Germinal center (tissue), 1 donor: ENCODE results near the gene SHC1.
A peak's percentile ranks its signal among the peaks of the same experiment; 100 is the strongest.

ENCODE experiments used
- DNase-seq: peaks from one replicate; pipeline ENCODE4 v3.0.0; 2012; ENCODE audit warnings: mixed read lengths, low spot score

SHC1 gene

DNA sequence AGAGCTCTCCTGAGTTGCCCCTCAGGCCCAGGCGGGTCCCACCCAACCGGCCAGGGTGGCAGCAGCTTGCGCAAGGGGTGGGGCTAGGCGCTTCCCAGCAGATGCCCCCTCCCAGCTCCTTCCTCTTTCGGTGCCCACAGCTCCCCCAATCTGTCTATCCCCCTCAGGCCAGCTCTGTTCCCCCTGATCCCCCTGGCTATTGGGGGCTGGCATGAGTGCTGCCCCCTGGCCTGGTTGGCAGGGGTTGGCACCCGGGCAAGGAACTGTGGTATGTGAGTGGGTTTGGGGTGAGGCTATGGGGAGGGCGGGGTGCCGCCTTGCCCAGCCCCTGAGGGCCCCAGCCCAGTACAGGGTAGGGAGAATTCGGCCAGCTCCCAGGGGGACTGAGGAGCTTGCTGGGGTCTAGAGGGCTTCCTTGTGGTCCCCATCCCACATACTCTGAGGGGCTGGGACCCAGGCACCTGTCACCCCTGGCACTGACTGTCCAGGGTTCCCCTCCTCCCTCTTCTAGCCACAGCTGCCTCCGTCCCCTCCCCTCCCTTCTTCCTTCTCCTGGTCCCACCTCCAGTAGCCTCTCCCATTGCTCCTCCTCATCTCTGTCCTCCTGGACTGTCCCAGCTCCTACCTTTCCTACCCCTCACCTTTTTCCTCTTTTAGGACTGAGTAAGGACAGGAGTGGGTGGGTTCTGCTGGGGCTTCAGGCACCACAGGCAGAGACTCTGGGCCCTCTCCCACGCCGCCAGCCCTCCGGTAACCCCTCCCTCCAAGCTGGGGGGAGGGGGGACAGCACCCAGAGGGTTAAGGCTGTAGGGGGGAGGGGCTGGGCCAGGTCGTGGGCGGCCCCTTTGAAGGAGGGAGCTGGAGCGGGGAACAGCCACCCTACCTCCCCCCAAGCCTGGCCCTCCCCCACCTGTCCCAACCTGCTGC is 37.7 kb upstream of the SHC1 start:
- no peak for DNase-seq

DNA sequence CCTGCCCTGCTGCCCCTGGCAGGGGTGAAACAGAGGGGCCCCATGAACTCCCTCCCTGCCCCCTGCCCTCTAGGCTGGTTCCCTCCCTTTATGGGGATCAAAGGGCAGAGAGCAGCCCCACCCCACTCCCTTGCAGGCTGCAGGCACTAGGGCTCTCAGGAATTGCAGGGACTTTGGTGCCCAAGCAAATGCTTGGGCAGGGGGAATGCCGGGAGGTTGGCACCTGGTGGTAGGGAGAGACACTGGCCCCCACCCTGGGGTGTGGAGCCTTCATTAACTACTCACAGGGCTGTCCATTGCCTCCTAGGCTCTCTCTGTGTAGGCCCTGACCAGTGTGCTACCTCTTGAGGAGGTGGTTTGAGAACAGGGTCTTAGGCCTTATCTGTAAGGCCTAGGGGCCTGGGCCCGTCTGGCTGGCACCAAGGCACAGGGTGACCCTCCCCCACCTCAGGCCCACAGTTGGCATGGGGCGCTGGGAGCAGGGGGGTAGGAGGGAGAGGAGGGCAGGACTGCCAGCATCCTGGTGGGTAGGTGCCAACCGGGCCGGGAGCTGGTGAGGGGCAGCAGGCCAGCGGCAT is 36.8 kb upstream of the SHC1 start:
- no peak for DNase-seq

GRCh38 chr1:155006601-155007101 is 36.1 kb upstream of the SHC1 start:
- DNase-seq: peak; percentile 49

DNA sequence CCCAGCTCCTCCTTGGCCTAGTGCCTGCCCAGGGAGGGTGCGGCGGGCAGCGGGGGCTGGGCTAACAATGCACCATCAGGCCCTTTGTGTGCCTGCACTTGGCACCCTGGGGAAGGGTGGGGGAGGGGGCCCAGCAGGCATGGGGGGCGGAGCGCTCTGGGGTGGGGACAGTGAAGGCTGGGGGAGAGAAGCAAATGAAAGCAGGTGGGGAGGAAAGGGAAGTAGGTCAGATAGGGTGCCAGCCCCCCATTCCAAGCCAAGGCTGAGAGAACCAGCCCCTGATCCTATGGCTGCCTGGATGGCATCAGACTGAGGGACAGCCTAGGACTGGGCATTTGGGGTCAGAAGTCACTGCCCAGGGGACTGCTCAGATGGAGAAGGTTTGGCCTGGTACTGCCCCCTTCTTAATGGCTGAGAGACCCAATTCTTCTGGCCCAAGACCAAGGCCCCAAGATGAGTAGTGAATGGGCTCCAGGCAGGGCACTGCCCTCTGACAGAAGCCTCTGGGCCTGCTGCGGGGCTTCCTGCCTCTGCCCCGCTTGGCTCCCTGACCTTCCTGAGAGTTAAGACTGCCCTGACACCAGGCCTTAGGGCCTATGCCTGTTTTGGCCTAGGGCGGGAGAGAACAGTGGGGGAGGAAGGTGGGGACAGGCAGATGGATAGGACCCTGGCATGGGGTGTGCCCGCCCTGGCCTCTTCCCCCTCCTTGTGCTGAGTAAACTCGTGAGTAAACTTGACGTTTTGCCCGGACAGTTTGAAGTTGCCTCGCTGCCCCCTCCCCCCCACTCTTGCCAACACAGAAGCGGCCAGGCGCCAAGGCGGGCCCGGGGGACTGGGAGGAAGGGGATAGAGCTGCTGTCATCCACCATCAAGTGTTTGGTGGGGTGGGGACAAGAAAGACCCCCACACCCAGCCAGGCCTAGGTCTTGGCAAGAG is 34.8 kb upstream of the SHC1 start:
- DNase-seq: peak; percentile 73

DNA sequence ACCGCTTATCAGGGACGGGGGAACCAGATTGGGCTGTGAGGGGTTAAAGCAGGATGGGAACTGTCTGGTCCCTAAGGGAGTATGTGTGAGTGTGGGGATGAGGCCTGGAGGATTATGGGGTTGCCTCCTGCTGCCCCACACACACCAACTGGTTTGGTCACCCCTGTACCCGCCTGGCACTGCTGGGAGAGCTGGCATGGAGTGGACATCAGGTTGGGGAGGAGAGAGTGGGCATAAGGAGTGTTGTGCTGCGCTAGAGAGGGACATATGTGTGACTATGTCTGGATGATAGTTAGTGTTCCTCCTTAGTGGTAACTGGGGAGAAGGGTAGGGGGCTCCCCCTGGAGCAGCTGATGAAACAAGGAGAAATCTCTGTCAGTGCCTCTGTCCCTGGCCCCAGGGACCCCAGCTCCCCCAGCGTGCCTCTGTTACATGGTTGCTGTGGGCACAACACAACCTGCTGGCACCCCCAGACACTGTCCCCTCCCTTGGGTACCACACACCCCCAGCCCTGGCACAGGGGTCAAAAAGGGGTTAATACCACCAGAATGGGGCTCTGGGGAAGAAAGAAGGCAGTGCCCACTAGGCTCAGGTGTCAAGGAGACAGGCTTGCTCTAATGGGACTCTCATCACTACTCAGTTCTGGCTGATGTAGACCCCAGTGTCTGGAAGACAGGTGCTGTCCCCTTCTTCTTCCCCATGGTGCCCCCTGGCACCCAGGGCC is 34.0 kb upstream of the SHC1 start:
- no peak for DNase-seq

- DNase-seq: no peak
Measured at GRCh38 chr1:155003766-155004351, 33.3 kb upstream of the SHC1 start.

DNA sequence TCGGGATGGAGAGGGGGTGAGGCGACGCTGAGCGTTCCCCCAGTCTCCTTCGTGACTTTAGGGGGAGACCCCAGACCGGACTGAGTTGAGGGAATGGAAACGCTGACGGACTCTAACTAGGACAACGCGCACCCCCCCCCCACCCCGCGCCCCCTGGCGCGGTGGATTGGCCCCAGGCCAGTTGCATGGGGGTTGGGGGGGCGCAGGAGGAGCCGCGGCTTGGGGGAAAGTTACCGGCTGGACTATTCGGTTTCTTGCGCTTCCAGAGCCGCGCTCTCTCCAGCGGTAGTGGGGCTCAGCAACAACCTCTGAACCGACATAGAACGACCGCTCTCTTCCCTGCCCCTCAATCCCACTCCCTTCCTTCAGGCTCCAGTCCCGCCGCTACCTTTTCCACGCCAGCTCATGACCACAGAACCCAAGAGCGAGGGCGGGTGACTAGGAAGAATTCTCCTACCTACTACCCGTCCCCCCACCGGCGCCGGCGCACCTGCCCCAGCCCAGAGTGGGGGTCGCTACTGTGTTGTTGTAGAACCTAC is 32.7 kb upstream of the SHC1 start:
- no peak for DNase-seq

DNA sequence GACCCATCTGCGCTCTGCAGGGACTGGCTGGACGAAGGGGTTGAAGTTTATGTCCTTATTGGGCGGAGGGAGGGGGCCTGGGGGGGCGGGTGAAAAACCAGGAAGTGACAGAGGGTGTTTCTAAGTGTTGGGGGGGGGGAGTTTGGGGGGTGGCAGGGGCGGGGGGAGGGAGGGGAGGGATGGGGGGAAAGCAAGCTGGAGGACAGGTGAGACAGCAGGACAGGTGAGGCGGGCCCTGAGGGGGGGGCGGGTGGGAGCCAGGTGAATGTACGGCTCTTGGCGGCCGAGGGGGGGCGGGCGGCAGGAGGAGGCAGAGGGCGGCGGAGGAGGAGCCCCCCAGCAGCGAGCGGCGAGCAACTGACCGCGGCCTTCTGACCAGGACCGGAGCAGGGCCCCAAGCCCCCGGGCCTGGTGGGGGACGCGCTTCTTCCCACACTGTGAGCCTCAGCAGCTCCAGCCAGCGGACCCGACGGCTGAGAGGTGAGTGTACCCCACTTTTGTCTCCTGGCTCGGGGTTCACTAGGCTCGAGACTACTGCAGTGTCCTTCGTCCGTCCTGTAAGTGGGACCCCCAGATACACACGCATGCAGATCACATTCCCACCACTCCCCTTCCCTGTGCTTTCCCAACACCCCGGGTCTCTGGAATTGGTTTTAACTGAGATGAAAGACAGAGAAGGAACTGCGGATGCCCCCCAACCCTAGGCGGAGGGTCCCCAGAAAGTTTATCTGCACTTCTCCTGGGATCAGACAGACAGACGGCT is 32.1 kb upstream of the SHC1 start, which contains the start of gene ZBTB7B:
TSS of gene ZBTB7B (plus strand) at position 339 of the 763 bp plus-strand sequence. CDS start 11,859 bp downstream, outside the sequence.
- peak; percentile 52 for DNase-seq

DNA sequence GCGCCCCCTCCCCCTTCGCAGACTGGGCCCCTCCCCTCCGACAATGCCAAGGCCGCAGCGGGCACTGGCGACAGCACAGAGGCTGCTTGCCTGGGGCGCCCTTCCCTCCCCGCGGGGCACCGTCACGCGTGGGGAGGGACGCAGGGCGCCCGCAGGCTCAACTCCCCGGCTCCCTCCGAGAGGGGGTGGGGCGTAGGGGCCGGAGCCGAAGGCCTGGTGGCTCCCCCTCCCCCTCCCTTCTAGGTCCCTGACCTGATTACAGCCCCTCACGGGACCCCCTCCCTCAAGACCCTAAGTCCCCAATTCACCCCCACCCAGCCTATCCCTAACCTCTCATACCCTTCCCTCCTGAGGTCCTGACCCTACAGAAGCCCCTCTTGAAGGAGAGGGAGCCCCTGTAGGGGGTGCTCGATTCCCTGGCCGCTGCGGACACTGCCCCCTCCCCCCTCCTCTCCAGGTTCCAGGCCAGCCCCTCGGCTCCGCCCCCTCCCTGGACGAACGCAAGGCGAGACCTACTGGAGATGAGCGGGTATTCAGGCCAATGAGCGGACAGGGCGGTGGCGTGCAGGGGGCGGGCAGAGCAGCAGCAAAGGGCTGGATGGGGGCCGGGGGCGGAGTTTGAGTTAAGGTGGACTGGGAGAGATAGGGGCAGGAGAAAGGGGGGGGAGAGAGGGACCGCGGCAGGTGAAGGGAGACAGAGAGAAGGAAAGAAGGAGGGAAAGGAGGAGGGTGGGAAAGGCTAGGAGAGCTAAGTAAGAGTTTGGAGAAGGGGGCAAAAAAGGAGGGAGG is 31.3 kb upstream of the SHC1 start:
- DNase-seq: peak; percentile 98

DNA sequence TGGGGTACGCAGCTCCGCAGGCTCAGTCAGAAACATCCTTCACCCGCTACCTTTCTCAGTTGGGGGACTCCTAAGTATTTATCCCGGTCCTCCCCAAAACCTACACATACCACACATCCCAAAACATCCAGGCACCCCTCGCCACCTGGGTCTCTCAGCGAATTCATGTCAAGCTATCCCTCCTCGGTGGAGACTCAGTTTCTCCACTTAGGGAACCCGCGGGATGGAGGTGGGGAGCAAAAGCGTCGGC is 30.8 kb upstream of the SHC1 start:
- DNase-seq: no peak

DNA sequence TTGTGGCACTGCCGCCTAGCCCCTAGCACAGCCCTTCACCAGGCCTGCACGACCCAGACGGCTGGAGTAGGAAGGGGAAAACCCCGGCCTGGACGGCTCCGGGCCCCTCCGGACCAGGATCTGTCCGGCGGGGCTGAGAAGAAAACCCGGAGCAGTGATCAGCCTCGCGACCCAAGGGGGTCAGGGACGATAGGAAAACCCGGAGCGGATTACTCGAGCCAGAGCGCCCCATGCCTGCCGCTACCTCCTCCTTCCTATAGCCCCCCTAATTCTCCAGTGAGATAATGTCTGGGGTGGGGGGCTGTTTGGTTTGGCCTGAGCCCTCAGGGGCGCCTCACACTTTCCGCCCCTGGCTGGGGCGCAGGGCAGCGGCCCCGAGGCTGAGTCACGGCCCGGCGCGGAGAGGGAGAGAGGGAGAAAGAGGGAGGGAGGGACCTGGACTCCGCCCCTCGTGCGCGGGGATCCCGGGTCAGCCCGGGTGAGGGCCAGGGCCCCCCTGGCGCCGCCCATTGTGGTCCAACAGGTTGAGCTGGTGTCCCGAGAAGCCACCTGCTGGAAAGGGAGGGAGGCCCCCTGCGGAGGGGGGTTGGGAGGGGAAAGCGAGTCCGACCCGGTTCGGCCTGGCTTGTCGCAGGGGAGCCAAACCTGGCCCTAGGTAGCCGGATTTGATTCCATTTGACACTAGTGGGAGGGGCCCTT is 30.3 kb upstream of the SHC1 start:
- peak; percentile 88 for DNase-seq

DNA sequence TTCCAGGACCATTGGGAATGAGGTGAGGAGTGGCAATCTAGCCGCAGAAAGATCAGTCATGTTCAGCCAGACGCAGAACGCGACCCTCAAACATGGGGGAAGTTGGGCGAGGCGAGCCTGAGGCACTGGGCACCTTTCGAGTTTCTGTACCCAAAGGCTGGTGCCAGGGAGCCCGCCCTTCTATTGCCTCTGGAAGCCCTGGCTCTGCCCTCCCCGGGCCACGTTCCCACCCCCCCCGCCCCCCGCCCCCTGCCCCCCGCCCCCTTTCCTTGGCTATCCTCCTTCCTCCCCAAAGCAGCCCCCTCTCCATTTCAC is 29.8 kb upstream of the SHC1 start:
- DNase-seq: no peak

- no peak for DNase-seq
Measured at GRCh38 chr1:154999571-155000410, 29.2 kb upstream of the SHC1 start.

DNA sequence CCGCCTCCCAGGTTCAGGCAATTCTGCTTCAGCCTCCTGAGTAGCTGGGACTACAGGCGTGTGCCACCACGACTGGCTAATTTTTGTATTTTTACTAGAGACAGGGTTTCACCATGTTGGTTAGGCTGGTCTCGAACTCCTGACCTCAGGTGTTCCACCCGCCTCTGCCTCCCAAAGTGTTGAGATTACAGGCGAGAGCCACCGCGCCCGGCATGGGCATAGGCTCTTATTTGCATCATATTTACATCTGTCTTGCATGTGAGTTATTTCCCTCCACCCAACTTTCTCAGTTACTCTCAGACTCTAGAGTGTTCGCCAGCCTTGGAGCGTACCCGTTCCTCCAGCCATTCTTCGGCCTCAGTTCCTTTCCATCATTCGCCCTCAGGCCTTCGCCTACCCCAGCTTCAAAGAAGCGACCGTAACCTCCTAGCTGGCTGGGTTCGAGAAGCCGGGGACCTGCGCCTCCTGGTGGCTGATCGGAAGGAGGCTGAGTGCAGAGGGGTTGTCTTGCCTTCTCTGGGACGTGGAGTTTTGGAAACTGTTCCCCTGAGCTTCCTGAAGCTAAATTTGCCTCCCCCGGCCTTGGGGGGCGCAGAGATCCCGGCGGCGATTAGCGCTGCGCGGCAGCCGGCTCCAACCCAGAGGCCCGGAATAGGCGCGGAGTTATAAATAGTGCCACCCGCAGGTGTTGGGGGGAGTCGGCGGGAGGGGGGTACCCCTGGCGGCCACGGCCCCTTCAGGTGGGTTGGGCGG is 28.4 kb upstream of the SHC1 start:
- peak; percentile 80 for DNase-seq

- DNase-seq: no peak
Measured at GRCh38 chr1:154998201-154998780, 27.7 kb upstream of the SHC1 start.

DNA sequence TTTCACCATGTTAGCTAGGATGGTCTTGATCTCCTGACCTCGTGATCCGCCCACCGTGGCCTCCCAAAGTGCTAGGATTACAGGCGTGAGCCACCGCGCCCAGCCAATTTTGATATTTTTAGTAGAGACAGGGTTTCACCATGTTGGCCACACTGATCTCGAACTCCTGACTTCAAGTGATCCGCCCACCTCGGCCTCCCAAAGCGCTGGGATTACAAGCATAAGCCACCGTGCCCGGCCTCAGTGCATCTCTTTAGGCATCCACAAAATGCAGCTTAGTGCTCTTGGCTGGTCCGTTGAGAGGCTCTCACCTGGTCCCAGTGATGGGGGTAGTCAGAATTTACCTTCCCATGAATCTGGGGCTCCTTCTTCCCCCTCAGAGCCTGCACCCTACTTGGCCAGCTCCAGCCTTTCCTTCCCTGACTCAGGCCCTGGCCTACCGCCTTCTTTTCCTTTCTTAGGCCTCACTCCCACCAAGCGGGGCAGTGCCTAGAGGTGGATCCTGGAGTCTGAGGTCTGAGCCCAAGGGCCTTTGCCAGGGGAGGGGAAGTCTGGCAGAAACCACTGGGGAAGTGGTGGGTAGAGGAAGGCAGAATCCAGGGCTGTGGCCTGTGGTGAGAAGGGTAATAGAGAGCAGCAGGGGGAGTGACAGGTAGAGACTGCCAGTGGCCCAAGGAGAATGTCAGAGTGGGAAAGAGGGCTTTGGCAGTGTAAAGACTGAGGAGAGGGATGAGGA is 26.6 kb upstream of the SHC1 start:
- no peak for DNase-seq
